ENCODE measurements around the gene DSN1.
A peak's percentile ranks its signal among the peaks of the same experiment; 100 is the strongest.

DNA sequence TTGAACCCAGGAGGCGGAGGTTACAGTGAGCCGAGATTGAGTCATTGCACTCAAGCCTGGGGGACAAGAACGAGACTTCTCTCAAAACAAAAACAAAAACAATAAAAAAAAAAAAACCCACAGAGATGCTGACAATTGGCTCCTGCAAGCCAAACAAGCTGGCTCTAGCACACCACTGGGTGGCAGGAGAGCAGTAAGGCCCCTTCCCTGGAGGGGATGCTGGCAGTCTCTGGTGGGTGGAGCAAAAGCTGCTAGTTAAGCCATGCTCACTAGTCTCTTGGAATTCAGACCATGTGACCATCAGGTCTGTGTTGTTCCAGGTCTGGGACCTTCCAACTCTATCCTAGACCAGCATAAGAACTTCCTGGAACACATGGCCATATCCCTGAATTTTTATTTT lies 18.9 kb upstream of the DSN1 start:
- TF ChIP-seq TAF1 (IDR thresholded peaks at IDR 0.05; ENCODE audit: low read depth, low read length) (no peak), CTCF (IDR thresholded peaks at IDR 0.05; ENCODE audit: control extremely low read depth in 1 of 3, insufficient read depth in 1 of 3, low read depth in 1 of 3, low read length in 3 of 3) (peak; percentile 60 to 65 (median 62)), POLR2A (IDR thresholded peaks at IDR 0.05; ENCODE audit: control extremely low read depth in 1 of 2, low read depth in 2 of 2, low read length in 2 of 2) (no peak), BRCA1 (IDR thresholded peaks at IDR 0.05; ENCODE audit: low read depth, low read length) (no peak), EZH2 (IDR thresholded peaks at IDR 0.05; ENCODE audit: low read depth, low read length, severe bottlenecking) (no peak), TAF7 (optimal IDR thresholded peaks at IDR 0.05; ENCODE audit: borderline replicate concordance, low read depth, low read length) (no peak), EP300 (IDR thresholded peaks at IDR 0.05; ENCODE audit: borderline replicate concordance in 1 of 2, low read depth in 2 of 2, low read length in 2 of 2) (no peak), SP1 (IDR thresholded peaks at IDR 0.05; ENCODE audit: low read depth, low read length) (no peak)

Data from H1 (cell line).